Body of pancreas (tissue), 4 donors: ENCODE measurements around the gene MT3. TPM values are rescaled to one million over a fixed set of nuclear protein-coding genes. Genes with fewer than 3 reads are reported as not detected.
A peak's percentile ranks its signal among the peaks of the same experiment; 100 is the strongest.
"Not testable (repeated sequence)": the region's sequence is repeated elsewhere in the genome, so short reads cannot be mapped to it uniquely, and the experiment has no call there.

Source experiments
- ATAC-seq: fragments of 150-250 bp; one replicate; pipeline ENCODE4 v1.9.1; 2016
- DNase-seq, 4 donors: peaks; one replicate each; pipeline ENCODE4 v3.0.0-alpha.2; 2019
- H3K27ac ChIP-seq, 4 donors: fragments of 200-600 bp; sonication (generic); 1 replicate in 3 of 4; 2 replicates in 1 of 4; pipeline versions ENCODE4 v1.5.1 to v1.6.1; 2016 to 2019; ENCODE audit warnings: mild to moderate bottlenecking in 1 of 4, mixed read lengths in 1 of 4, moderate library complexity in 1 of 4
- H3K27me3 ChIP-seq, 2 donors: fragments of 200-600 bp; sonication (generic); one replicate each; pipeline ENCODE4 v1.6.0; 2016; ENCODE audit warnings: mild to moderate bottlenecking in 1 of 2
- H3K36me3 ChIP-seq, 2 donors: fragments of 200-600 bp; sonication (generic); replicated peaks in 1 of 2; 2 replicates each; pipeline ENCODE4 v1.5.1; 2016; ENCODE audit warnings: low read depth in 2 of 2; ENCODE audit not compliant: insufficient read depth in 1 of 2
- H3K4me1 ChIP-seq: fragments of 200-600 bp; sonication (generic); one replicate; pipeline ENCODE4 v1.6.0; 2016
- H3K4me3 ChIP-seq, 2 donors: fragments of 200-600 bp; sonication (generic); 1 replicate in 1 of 2; 2 replicates in 1 of 2; pipeline ENCODE4 v1.5.1; 2016 to 2019
- H3K9me3 ChIP-seq, 3 donors: fragments of 200-600 bp; sonication (generic); 1 replicate in 2 of 3; 2 replicates in 1 of 3; pipeline ENCODE4 v1.5.1; 2016
- POLR2A ChIP-seq, 3 donors: fragments of 450-650 bp; IDR thresholded peaks; one replicate each; pipeline ENCODE4 v1.6.1; 2016; ENCODE audit warnings: antibody characterized with exemption in 3 of 3, mild to moderate bottlenecking in 2 of 3
- WGBS, 2 donors: methylation state at CpG; one replicate each; pipeline ENCODE4 v1.1.5; 2017; 5-methylcytosine and 5-hydroxymethylcytosine counted together
- intact Hi-C: fragments of 100-400 bp; cut with DNase I; formaldehyde crosslinking; loops from one replicate; pipeline ENCODE4 v1.15.1; 2023
- total RNA-seq, 2 donors: library from RNA; depleted of rRNA; stranded (reverse); fragments of >200 nt; gene quantifications; one replicate each; pipeline ENCODE4 v1.1.0, GENCODE V29; 2016
- TF ChIP-seq, protein P1 (sequence below), 7 experiments: fragments of 450-650 bp in 4 of 7; fragments of 200-600 bp in 3 of 7; sonication (generic) in 3 of 7; IDR thresholded peaks; one replicate each; pipeline ENCODE4 v1.5.1; 2016 to 2019; ENCODE audit warnings: antibody characterized with exemption in 7 of 7

The MT3 gene
- total RNA-seq, 2 donors from 2014 or later = not detected

- no peak for DNase-seq
- no peaks in the 10 kb centered on the region for H3K27me3 ChIP-seq
- no peak for ATAC-seq
- intact Hi-C loops = no loop called here
- H3K36me3 ChIP-seq = no peaks in the 10 kb centered on the region
- peaks cover 36% of the 10 kb centered on the region for H3K4me1 ChIP-seq
- TF ChIP-seq, protein P1, sequence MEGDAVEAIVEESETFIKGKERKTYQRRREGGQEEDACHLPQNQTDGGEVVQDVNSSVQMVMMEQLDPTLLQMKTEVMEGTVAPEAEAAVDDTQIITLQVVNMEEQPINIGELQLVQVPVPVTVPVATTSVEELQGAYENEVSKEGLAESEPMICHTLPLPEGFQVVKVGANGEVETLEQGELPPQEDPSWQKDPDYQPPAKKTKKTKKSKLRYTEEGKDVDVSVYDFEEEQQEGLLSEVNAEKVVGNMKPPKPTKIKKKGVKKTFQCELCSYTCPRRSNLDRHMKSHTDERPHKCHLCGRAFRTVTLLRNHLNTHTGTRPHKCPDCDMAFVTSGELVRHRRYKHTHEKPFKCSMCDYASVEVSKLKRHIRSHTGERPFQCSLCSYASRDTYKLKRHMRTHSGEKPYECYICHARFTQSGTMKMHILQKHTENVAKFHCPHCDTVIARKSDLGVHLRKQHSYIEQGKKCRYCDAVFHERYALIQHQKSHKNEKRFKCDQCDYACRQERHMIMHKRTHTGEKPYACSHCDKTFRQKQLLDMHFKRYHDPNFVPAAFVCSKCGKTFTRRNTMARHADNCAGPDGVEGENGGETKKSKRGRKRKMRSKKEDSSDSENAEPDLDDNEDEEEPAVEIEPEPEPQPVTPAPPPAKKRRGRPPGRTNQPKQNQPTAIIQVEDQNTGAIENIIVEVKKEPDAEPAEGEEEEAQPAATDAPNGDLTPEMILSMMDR (IDR thresholded peaks at IDR 0.05) = no peak
- TF ChIP-seq POLR2A (IDR thresholded peaks at IDR 0.05) = no peak
- no peak overlapping the region for H3K27ac ChIP-seq
- H3K9me3 ChIP-seq = no peaks in the 10 kb centered on the region
- 83 to 92% methylated on average over 7 to 8 of the region's 8 CpGs for WGBS, 2 donors
- no peak overlapping the region for H3K4me3 ChIP-seq
Observed at GRCh38 chr16:56620339-56620897, 31.1 kb downstream of the MT3 start.

GRCh38 chr16:56621665-56622445 lies 32.5 kb downstream of the MT3 start:
- ATAC-seq, intact Hi-C loops, H3K4me3 ChIP-seq, H3K27me3 ChIP-seq, DNase-seq, H3K9me3 ChIP-seq, H3K27ac ChIP-seq, H3K36me3 ChIP-seq: not testable (repeated sequence)
- peaks cover 46% of the 10 kb centered on the region for H3K4me1 ChIP-seq
- WGBS, 2 donors = 80 to 89% methylated on average over 4 of the region's 4 CpGs

- intact Hi-C loops, ATAC-seq: not testable (repeated sequence)
Observed at GRCh38 chr16:56623184-56623583, 33.9 kb downstream of the MT3 start.

GRCh38 chr16:56623637-56624036 lies 34.3 kb downstream of the MT3 start:
- H3K27ac ChIP-seq = no peak overlapping the region
- no peaks in the 10 kb centered on the region for H3K27me3 ChIP-seq
- ATAC-seq (no peak), DNase-seq (no peak)
- H3K36me3 ChIP-seq = no peaks in the 10 kb centered on the region
- H3K4me3 ChIP-seq = no peak overlapping the region
- H3K9me3 ChIP-seq = no peaks in the 10 kb centered on the region
- H3K4me1 ChIP-seq = peaks cover 40% of the 10 kb centered on the region
- intact Hi-C loops = no loop called here
- 89 to 95% methylated on average over 2 of the region's 2 CpGs for WGBS, 2 donors
- TF ChIP-seq POLR2A (IDR thresholded peaks at IDR 0.05) = no peak
- TF ChIP-seq, protein P1 (IDR thresholded peaks at IDR 0.05) = no peak

More at GRCh38 chr16:56623184-56623583, 33.9 kb downstream of the MT3 start:
- not testable (repeated sequence) for H3K9me3 ChIP-seq, H3K36me3 ChIP-seq, H3K4me3 ChIP-seq, H3K27ac ChIP-seq, DNase-seq, H3K27me3 ChIP-seq
- 89 to 92% methylated on average over 5 of the region's 5 CpGs for WGBS, 2 donors
- peaks cover 45% of the 10 kb centered on the region for H3K4me1 ChIP-seq

- 0 to 4% methylated on average over 23 to 62 of the region's 62 CpGs for WGBS, 2 donors
- Histone ChIP-seq H3K9me3 (no peaks in the 10 kb centered on the region), H3K4me3 (peak within 1 kb of the TSS; percentile 29 to 40), H3K36me3 (no peaks in the 10 kb centered on the region), H3K27ac (peak within 1 kb of the TSS; percentile 93 to 98 (median 98)), H3K27me3 (no peaks in the 10 kb centered on the region), H3K4me1 (peaks cover 30% of the 10 kb centered on the region)
- intact Hi-C loops = no loop called here
- TF ChIP-seq, protein P1 (IDR thresholded peaks at IDR 0.05) = peak in 1 of 7 experiments; percentile 21
- TF ChIP-seq POLR2A (IDR thresholded peaks at IDR 0.05) = peak; percentile 92 to 99 (median 99)
- peak; percentile 88 for ATAC-seq
- DNase-seq = peak; percentile 86 to 96 (median 90)
Observed at GRCh38 chr16:56625140-56625942, 36.0 kb downstream of the MT3 start, which contains the start of gene MT1E. TSS of gene MT1E (plus strand) at chr16:56625781. CDS start at chr16:56625852, 71 bp downstream.
